B cell (primary cell): Measurements from ENCODE around the gene RICTOR.

Source experiments
- CTCF ChIP-seq: fragments of 200-600 bp; IDR thresholded peaks from one replicate; pipeline ENCODE4 v1.8.0; 2022; ENCODE audit warnings: antibody characterized with exemption, mild to moderate bottlenecking
- EZH2 ChIP-seq: IDR thresholded peaks from 2 replicates; pipeline ENCODE4 v1.6.1; 2012; ENCODE audit warnings: borderline replicate concordance, low read depth, mild to moderate bottlenecking, moderate library complexity, low read length; ENCODE audit not compliant: insufficient read depth, poor library complexity, severe bottlenecking

- no peak for TF ChIP-seq EZH2
- TF ChIP-seq CTCF, result no peak
These were observed 2.8 kb upstream of the RICTOR start for GRCh38 chr5:39076757-39077728.
